ENCODE data around the gene LAMA1. TPM values are rescaled to one million over a fixed set of nuclear protein-coding genes. Genes with fewer than 3 reads are reported as not detected.
"Not testable (repeated sequence)": the region's sequence is repeated elsewhere in the genome, so short reads cannot be mapped to it uniquely, and the experiment has no call there.

LAMA1 gene
- total and polyA plus RNA-seq, 4 experiments from 2014 or later = not detected

DNA sequence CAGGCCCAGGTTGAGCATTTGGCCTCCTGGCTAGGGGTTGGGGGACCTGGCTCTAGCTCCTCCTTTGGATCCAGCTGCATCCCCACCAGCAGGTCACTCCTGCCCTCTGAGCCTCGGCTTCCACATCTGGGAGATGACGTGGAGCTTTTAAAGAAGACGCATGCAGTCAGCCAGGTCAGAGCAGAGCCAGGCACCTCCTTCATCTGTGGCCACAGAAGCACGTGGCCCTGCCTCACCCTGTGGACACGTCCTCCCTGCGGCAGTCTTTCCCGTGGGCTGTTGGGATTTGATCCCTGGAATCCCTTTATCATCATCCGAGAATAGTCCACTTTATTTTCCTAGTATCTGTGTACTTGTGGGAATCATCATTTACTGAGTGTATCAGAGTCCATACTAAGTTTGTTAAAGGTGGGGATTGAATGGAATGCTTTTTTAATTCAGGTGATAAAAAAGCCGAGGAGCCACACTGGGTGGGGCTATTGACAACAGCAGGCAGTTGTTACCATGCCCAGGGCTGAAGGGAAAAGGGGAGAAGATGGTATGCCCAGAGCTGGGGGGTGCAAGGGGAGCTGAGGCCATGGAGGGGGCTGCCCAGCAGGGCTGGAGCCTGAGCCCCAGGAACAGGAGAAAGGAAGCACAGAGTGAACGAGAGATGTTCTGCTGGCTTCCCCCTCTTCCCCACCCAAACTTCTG, 170.1 kb downstream of the LAMA1 start:
- Histone ChIP-seq H3K27ac (ENCODE audit: low read depth, low read length) (no peak overlapping the region), H3K4me3 (ENCODE audit: low read length in 2 of 2) (no peak overlapping the region), H3K4me1 (ENCODE audit: insufficient read depth, low read length) (no peaks in the 10 kb centered on the region), H3K27me3 (ENCODE audit: insufficient read depth, low read length) (no peaks in the 10 kb centered on the region), H3K36me3 (ENCODE audit: insufficient read depth, low read length) (no peaks in the 10 kb centered on the region), H3K9me3 (ENCODE audit: control insufficient read depth in 1 of 2, low read length in 2 of 2) (no peaks in the 10 kb centered on the region)
- H3K27ac Mint-ChIP-seq = no peak overlapping the region
- peaks cover 0 to 5% (median 2%) of the 10 kb centered on the region in 8 donors for H3K9me3 Mint-ChIP-seq
- ChIA-PET POLR2A (ENCODE audit: partially characterized antibody) (no interaction called here), CTCF (ENCODE audit: partially characterized antibody) (no interaction called here)
- no peak overlapping the region for H3K4me3 Mint-ChIP-seq
- H3K36me3 Mint-ChIP-seq = no peaks in the 10 kb centered on the region
- no peak for DNase-seq
- no peaks in the 10 kb centered on the region for H3K4me1 Mint-ChIP-seq
- no peaks in the 10 kb centered on the region for H3K27me3 Mint-ChIP-seq
- intact Hi-C loops (cut with micrococcal nuclease) = no loop called here

DNA sequence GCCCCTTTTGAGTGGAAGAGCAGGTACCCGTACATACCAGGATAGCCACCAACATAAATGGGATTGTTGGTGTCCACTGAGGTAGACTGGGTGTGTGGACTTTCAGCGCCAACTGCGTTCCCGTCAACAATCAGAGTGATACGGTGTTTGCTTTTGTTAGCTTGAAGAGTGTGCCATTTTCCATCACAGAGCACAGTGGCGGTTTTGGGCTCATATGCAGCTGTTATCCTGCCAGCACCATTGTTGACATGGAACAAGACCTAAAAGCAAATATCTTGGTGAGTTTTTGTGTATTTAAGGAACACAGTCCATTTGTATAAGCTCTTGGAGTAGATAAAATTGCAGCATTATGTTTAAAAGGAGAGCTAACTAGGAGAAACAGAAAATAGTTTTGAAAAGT, 174.5 kb downstream of the LAMA1 start:
- H3K9me3 ChIP-seq (ENCODE audit: control insufficient read depth in 1 of 2, low read length in 2 of 2) = no peaks in the 10 kb centered on the region
- no peaks in the 10 kb centered on the region for H3K27me3 ChIP-seq (ENCODE audit: insufficient read depth, low read length)
- no peak for DNase-seq
- Mint-ChIP-seq H3K27me3 (no peaks in the 10 kb centered on the region), H3K4me3 (no peak overlapping the region), H3K9me3 (peaks cover 0 to 3% (median 2%) of the 10 kb centered on the region in 8 donors), H3K36me3 (no peaks in the 10 kb centered on the region), H3K27ac (no peak overlapping the region), H3K4me1 (no peaks in the 10 kb centered on the region)
- ChIA-PET CTCF (ENCODE audit: partially characterized antibody) (no interaction called here), POLR2A (ENCODE audit: partially characterized antibody) (no interaction called here)
- no peaks in the 10 kb centered on the region for H3K36me3 ChIP-seq (ENCODE audit: insufficient read depth, low read length)
- no peaks in the 10 kb centered on the region for H3K4me1 ChIP-seq (ENCODE audit: insufficient read depth, low read length)
- intact Hi-C loops (cut with micrococcal nuclease) = no loop called here
- no peak overlapping the region for H3K27ac ChIP-seq (ENCODE audit: low read depth, low read length)
- H3K4me3 ChIP-seq (ENCODE audit: low read length in 2 of 2) = no peak overlapping the region

DNA sequence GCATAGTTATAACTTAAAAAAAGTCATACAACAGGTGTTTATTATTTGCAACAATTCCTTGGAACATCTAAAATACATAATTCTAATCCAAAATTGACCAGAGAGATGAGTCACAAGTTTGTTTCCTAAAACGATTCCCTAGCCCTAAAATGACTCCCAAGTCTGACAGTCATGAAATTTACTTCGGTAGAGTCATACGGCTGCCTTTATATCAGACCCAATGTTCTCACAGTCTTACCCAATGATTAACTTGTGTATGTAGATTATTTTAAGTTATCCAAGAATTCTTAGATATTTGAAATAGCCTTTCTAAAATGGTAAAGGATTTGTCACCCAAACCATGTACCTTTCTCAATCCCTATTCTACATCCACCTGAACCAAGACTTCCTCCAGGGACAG, 174.9 kb downstream of the LAMA1 start:
- POLR2A ChIA-PET (ENCODE audit: partially characterized antibody) = no interaction called here
- no peak for DNase-seq
- Histone ChIP-seq H3K4me1 (ENCODE audit: insufficient read depth, low read length) (no peaks in the 10 kb centered on the region), H3K4me3 (ENCODE audit: low read length in 2 of 2) (no peak overlapping the region), H3K36me3 (ENCODE audit: insufficient read depth, low read length) (no peaks in the 10 kb centered on the region), H3K9me3 (ENCODE audit: control insufficient read depth in 1 of 2, low read length in 2 of 2) (no peaks in the 10 kb centered on the region), H3K27ac (ENCODE audit: low read depth, low read length) (no peak overlapping the region), H3K27me3 (ENCODE audit: insufficient read depth, low read length) (no peaks in the 10 kb centered on the region)
- CTCF ChIA-PET (ENCODE audit: partially characterized antibody) = no interaction called here
- Mint-ChIP-seq H3K36me3 (no peaks in the 10 kb centered on the region), H3K9me3 (peaks cover 0 to 3% (median 2%) of the 10 kb centered on the region in 8 donors), H3K4me1 (no peaks in the 10 kb centered on the region), H3K4me3 (no peak overlapping the region), H3K27me3 (no peaks in the 10 kb centered on the region), H3K27ac (no peak overlapping the region)
- intact Hi-C loops (cut with micrococcal nuclease) = no loop called here

DNA sequence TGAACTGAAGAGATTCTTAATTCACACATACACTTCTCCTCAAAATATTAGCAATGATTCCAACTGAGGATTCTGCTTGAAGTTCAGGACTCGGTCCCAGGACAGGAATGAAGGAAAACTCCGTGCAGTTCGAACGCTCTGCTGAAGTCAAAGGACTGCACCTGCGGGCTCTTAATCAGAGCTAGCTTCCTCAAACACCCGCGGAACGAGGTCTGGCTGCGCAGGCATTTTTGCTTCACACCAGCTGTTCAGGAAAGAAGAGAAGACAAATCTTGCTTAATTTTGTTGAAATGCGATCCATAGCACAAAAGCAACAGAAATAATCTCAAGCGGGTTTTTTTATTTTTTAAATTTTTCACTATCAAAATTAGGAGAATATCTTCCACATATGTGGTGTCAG, 175.6 kb downstream of the LAMA1 start:
- no peaks in the 10 kb centered on the region for H3K36me3 Mint-ChIP-seq
- H3K4me3 Mint-ChIP-seq = no peak overlapping the region
- Histone ChIP-seq H3K27ac (ENCODE audit: low read depth, low read length) (no peak overlapping the region), H3K4me1 (ENCODE audit: insufficient read depth, low read length) (no peaks in the 10 kb centered on the region), H3K27me3 (ENCODE audit: insufficient read depth, low read length) (no peaks in the 10 kb centered on the region), H3K9me3 (ENCODE audit: control insufficient read depth in 1 of 2, low read length in 2 of 2) (no peaks in the 10 kb centered on the region), H3K36me3 (ENCODE audit: insufficient read depth, low read length) (no peaks in the 10 kb centered on the region), H3K4me3 (ENCODE audit: low read length in 2 of 2) (no peak overlapping the region)
- peaks cover 0 to 3% (median 2%) of the 10 kb centered on the region in 8 donors for H3K9me3 Mint-ChIP-seq
- CTCF ChIA-PET (ENCODE audit: partially characterized antibody) = no interaction called here
- no peak overlapping the region for H3K27ac Mint-ChIP-seq
- POLR2A ChIA-PET (ENCODE audit: partially characterized antibody) = no interaction called here
- intact Hi-C loops (cut with micrococcal nuclease) = no loop called here
- no peaks in the 10 kb centered on the region for H3K4me1 Mint-ChIP-seq
- no peaks in the 10 kb centered on the region for H3K27me3 Mint-ChIP-seq
- DNase-seq = no peak

DNA sequence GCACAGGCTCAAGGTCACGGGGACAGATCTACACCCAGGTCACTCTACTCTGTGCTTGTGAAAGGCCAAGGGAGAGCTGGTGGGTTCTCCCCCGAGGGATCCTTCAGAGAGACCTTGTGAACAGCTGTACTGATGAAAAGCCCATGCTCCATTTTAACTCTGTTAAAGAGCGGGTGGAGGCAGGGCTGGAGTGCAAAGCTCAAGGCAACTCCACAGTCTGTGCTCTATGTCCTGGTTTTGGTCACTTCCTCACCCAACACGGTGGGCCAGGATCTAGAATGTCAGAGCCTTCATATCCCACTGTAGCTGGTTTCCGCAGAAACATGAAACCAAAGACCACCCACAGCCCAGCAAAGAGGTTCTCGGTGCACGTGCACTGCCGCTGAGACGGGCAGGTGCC, 177.1 kb downstream of the LAMA1 start:
- Mint-ChIP-seq H3K27ac (no peak overlapping the region), H3K27me3 (no peaks in the 10 kb centered on the region), H3K36me3 (no peaks in the 10 kb centered on the region), H3K4me1 (no peaks in the 10 kb centered on the region), H3K9me3 (peaks cover 0 to 7% (median under 1%) of the 10 kb centered on the region in 8 donors), H3K4me3 (no peak overlapping the region)
- DNase-seq = no peak
- Histone ChIP-seq H3K9me3 (ENCODE audit: control insufficient read depth in 1 of 2, low read length in 2 of 2) (no peaks in the 10 kb centered on the region), H3K4me3 (ENCODE audit: low read length in 2 of 2) (no peak overlapping the region), H3K27me3 (ENCODE audit: insufficient read depth, low read length) (no peaks in the 10 kb centered on the region), H3K36me3 (ENCODE audit: insufficient read depth, low read length) (no peaks in the 10 kb centered on the region), H3K27ac (ENCODE audit: low read depth, low read length) (no peak overlapping the region), H3K4me1 (ENCODE audit: insufficient read depth, low read length) (no peaks in the 10 kb centered on the region)
- ChIA-PET POLR2A (ENCODE audit: partially characterized antibody) (no interaction called here), CTCF (ENCODE audit: partially characterized antibody) (no interaction called here)
- intact Hi-C loops (cut with micrococcal nuclease) = no loop called here

DNA sequence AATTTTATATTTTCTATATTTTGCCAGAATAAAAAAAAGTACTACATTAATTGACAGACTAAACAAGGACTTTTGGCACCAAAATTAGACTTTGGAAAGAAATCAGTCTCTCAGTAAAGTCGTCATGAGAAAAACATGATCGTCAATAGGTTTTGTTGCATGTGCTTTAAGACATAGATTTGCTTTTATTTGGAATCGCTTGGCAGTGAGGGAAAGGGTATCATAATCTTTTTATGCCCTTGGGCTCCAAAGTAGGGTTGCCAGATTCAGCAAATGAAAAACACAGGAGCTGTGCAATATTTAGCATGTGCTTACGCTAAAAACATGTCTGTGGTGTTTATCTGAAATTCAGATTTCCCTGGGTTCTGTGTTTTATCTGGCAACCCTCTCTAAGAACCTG, 177.6 kb downstream of the LAMA1 start:
- intact Hi-C loops (cut with micrococcal nuclease) = no loop called here
- peaks cover 0 to 7% (median 2%) of the 10 kb centered on the region in 8 donors for H3K9me3 Mint-ChIP-seq
- no peaks in the 10 kb centered on the region for H3K27me3 ChIP-seq (ENCODE audit: insufficient read depth, low read length)
- no peak for DNase-seq
- no peak overlapping the region for H3K4me3 ChIP-seq (ENCODE audit: low read length in 2 of 2)
- no peak overlapping the region for H3K4me3 Mint-ChIP-seq
- no peak overlapping the region for H3K27ac Mint-ChIP-seq
- H3K36me3 ChIP-seq (ENCODE audit: insufficient read depth, low read length) = no peaks in the 10 kb centered on the region
- H3K27me3 Mint-ChIP-seq = no peaks in the 10 kb centered on the region
- no peaks in the 10 kb centered on the region for H3K36me3 Mint-ChIP-seq
- no peak overlapping the region for H3K27ac ChIP-seq (ENCODE audit: low read depth, low read length)
- H3K4me1 Mint-ChIP-seq = no peaks in the 10 kb centered on the region
- H3K9me3 ChIP-seq (ENCODE audit: control insufficient read depth in 1 of 2, low read length in 2 of 2) = no peaks in the 10 kb centered on the region
- ChIA-PET POLR2A (ENCODE audit: partially characterized antibody) (no interaction called here), CTCF (ENCODE audit: partially characterized antibody) (no interaction called here)
- no peaks in the 10 kb centered on the region for H3K4me1 ChIP-seq (ENCODE audit: insufficient read depth, low read length)

DNA sequence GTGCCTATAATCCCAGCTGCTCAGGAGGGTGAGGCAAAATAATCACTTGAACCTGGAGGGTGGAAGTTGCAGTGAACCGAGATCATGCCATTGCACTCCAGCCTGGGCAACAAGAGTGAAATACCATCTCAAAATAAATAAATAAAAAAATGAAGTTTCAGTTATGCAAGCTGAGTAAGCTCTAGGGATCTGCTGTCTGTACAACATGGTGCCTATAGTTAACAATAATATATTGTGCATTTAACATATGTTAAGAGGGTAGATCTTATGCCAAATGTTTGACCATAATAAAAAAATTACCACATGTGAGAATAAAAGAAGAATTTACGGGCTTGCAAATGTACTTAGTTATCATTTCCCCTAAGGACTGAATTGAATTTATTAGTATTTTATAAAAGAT, 179.2 kb downstream of the LAMA1 start:
- H3K4me1 Mint-ChIP-seq; H3K27ac Mint-ChIP-seq; CTCF ChIA-PET (ENCODE audit: partially characterized antibody); H3K27ac ChIP-seq (ENCODE audit: low read depth, low read length); H3K4me3 Mint-ChIP-seq; DNase-seq; H3K27me3 ChIP-seq (ENCODE audit: insufficient read depth, low read length); H3K9me3 ChIP-seq (ENCODE audit: control insufficient read depth in 1 of 2, low read length in 2 of 2); H3K36me3 Mint-ChIP-seq; H3K4me3 ChIP-seq (ENCODE audit: low read length in 2 of 2); H3K27me3 Mint-ChIP-seq; POLR2A ChIA-PET (ENCODE audit: partially characterized antibody); H3K4me1 ChIP-seq (ENCODE audit: insufficient read depth, low read length); intact Hi-C loops (cut with micrococcal nuclease); H3K36me3 ChIP-seq (ENCODE audit: insufficient read depth, low read length): not testable (repeated sequence)
- H3K9me3 Mint-ChIP-seq = peaks cover 0 to 12% (median 3%) of the 10 kb centered on the region in 8 donors

DNA sequence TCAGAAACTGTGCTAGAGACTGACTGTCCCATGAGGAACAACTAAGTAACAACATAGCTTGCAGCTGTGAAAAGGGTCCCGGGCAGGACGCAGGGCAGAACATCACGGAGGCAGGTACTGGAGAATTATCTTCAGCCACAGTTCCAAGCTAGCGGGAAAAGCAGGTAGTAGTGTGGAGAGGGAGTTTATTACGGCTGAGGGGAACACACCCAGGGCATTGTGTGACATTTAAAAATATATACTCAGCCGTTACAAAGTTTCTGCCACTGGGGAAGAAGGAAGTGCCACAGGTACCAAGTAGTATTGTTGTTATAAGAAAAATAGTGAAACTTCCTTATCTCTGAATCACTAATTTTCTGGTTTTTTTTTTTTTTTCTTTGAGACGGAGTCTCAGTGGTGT, 179.6 kb downstream of the LAMA1 start:
- intact Hi-C loops (cut with micrococcal nuclease) = no loop called here
- POLR2A ChIA-PET (ENCODE audit: partially characterized antibody) = no interaction called here

More for the DNA sequence above, 179.6 kb downstream of the LAMA1 start:
- Histone ChIP-seq H3K27ac (ENCODE audit: low read depth, low read length) (no peak overlapping the region), H3K4me3 (ENCODE audit: low read length in 2 of 2) (no peak overlapping the region), H3K36me3 (ENCODE audit: insufficient read depth, low read length) (no peaks in the 10 kb centered on the region), H3K4me1 (ENCODE audit: insufficient read depth, low read length) (no peaks in the 10 kb centered on the region), H3K27me3 (ENCODE audit: insufficient read depth, low read length) (no peaks in the 10 kb centered on the region), H3K9me3 (ENCODE audit: control insufficient read depth in 1 of 2, low read length in 2 of 2) (no peaks in the 10 kb centered on the region)
- H3K27ac Mint-ChIP-seq = no peak overlapping the region
- H3K36me3 Mint-ChIP-seq = no peaks in the 10 kb centered on the region
- DNase-seq = no peak
- H3K27me3 Mint-ChIP-seq = no peaks in the 10 kb centered on the region
- H3K9me3 Mint-ChIP-seq = peaks cover 0 to 12% (median 3%) of the 10 kb centered on the region in 8 donors
- CTCF ChIA-PET (ENCODE audit: partially characterized antibody) = no interaction called here
- peak overlapping the region in 1 of 8 donors; percentile 6 for H3K4me3 Mint-ChIP-seq
- no peaks in the 10 kb centered on the region for H3K4me1 Mint-ChIP-seq
